KOPT-K1 (cell line): ENCODE measurements around the gene NDN.

Experiments
- H3K27ac ChIP-seq: fragments of 200-600 bp; sonication (generic); 2 replicates; pipeline ENCODE4 v1.5.1; 2016; ENCODE audit warnings: antibody characterized with exemption, mild to moderate bottlenecking, low read depth, low read length; ENCODE audit not compliant: poor library complexity, severe bottlenecking
- H3K36me3 ChIP-seq: fragments of 200-600 bp; sonication (generic); 2 replicates; pipeline ENCODE4 v1.5.1; 2017; ENCODE audit warnings: antibody characterized with exemption, mild to moderate bottlenecking, low read length, moderate library complexity; ENCODE audit not compliant: insufficient read depth
- H3K9me3 ChIP-seq: fragments of 200-600 bp; sonication (generic); 2 replicates; pipeline ENCODE4 v1.5.1; 2017; ENCODE audit warnings: antibody characterized with exemption, low read length, mild to moderate bottlenecking; ENCODE audit not compliant: insufficient read depth, poor library complexity, severe bottlenecking

NDN gene

GRCh38 chr15:23647421-23648370, 39.4 kb downstream of the NDN start, which contains the start of gene MAGEL2:
Gene MAGEL2 (minus strand): TSS chr15:23647867. CDS start chr15:23647742, 125 bp downstream.
- Histone ChIP-seq H3K9me3 (no peaks in the 10 kb centered on the region), H3K27ac (no peak within 1 kb of the TSS)

GRCh38 chr15:23647001-23647295, 40.2 kb downstream of the NDN start:
- no peaks in the 10 kb centered on the region for H3K36me3 ChIP-seq
- H3K27ac ChIP-seq = no peak overlapping the region
- no peaks in the 10 kb centered on the region for H3K9me3 ChIP-seq

More at GRCh38 chr15:23647421-23648370, 39.4 kb downstream of the NDN start, which contains the start of gene MAGEL2:
- no peaks in the 10 kb centered on the region for H3K36me3 ChIP-seq

GRCh38 chr15:23646165-23647000, 40.7 kb downstream of the NDN start:
- Histone ChIP-seq H3K27ac (no peak overlapping the region), H3K9me3 (no peaks in the 10 kb centered on the region), H3K36me3 (no peaks in the 10 kb centered on the region)

- Histone ChIP-seq H3K36me3 (no peaks in the 10 kb centered on the region), H3K9me3 (no peaks in the 10 kb centered on the region), H3K27ac (no peak overlapping the region)
Measured at GRCh38 chr15:23645371-23646164, 41.5 kb downstream of the NDN start.

- Histone ChIP-seq H3K9me3 (no peaks in the 10 kb centered on the region), H3K36me3 (no peaks in the 10 kb centered on the region), H3K27ac (no peak overlapping the region)
Measured at GRCh38 chr15:23644829-23645228, 42.3 kb downstream of the NDN start.

GRCh38 chr15:23642413-23643044, 44.6 kb downstream of the NDN start:
- H3K36me3 ChIP-seq = no peaks in the 10 kb centered on the region

More at GRCh38 chr15:23642413-23643044, 44.6 kb downstream of the NDN start:
- H3K9me3 ChIP-seq = no peaks in the 10 kb centered on the region
- H3K27ac ChIP-seq = no peak overlapping the region
